GM18505 (cell line): ENCODE results near the gene MERTK.
"Not testable (repeated sequence)": the region's sequence is repeated elsewhere in the genome, so short reads cannot be mapped to it uniquely, and the experiment has no call there.

Experiments
- ATAC-seq: cut with Tn5 transposase; IDR thresholded peaks from one replicate; pipeline ENCODE4 v1.9.1; 2021; ENCODE audit not compliant: unreplicated experiment
- POLR2A ChIP-seq: IDR thresholded peaks from 4 replicates; pipeline ENCODE4 v1.6.1; 2011; ENCODE audit warnings: borderline replicate concordance; ENCODE audit not compliant: insufficient read depth, insufficient read length; ENCODE audit errors: extremely low read depth

Gene MERTK

GRCh38 chr2:111903930-111904439 lies 5.6 kb downstream of the MERTK start:
- no peak for ATAC-seq
- no peak for TF ChIP-seq POLR2A

- no peak for TF ChIP-seq POLR2A
- no peak for ATAC-seq
Measured at GRCh38 chr2:111904726-111905474, 6.5 kb downstream of the MERTK start.

GRCh38 chr2:111905475-111905869 lies 7.1 kb downstream of the MERTK start:
- not testable (repeated sequence) for ATAC-seq

- no peak for ATAC-seq
- TF ChIP-seq POLR2A = no peak
Measured at GRCh38 chr2:111905990-111906735, 7.8 kb downstream of the MERTK start.

GRCh38 chr2:111908578-111908977 lies 10.2 kb downstream of the MERTK start:
- no peak for TF ChIP-seq POLR2A
- no peak for ATAC-seq

GRCh38 chr2:111909079-111909478 lies 10.7 kb downstream of the MERTK start:
- TF ChIP-seq POLR2A = no peak
- ATAC-seq = no peak

GRCh38 chr2:111909997-111910396 lies 11.6 kb downstream of the MERTK start:
- not testable (repeated sequence) for ATAC-seq

- no peak for TF ChIP-seq POLR2A
- ATAC-seq = no peak
Measured at GRCh38 chr2:111910609-111911277, 12.3 kb downstream of the MERTK start.

- ATAC-seq = not testable (repeated sequence)
Measured at GRCh38 chr2:111911295-111911977, 13.0 kb downstream of the MERTK start.

GRCh38 chr2:111912547-111912946 lies 14.1 kb downstream of the MERTK start:
- no peak for ATAC-seq
- TF ChIP-seq POLR2A = no peak

- no peak for TF ChIP-seq POLR2A
Measured at GRCh38 chr2:111917106-111917505, 18.7 kb downstream of the MERTK start.

GRCh38 chr2:111918383-111918806 lies 20.0 kb downstream of the MERTK start:
- no peak for ATAC-seq
- no peak for TF ChIP-seq POLR2A

More at GRCh38 chr2:111917106-111917505, 18.7 kb downstream of the MERTK start:
- no peak for ATAC-seq

GRCh38 chr2:111919365-111919764 lies 21.0 kb downstream of the MERTK start:
- no peak for ATAC-seq

More at GRCh38 chr2:111919365-111919764, 21.0 kb downstream of the MERTK start:
- no peak for TF ChIP-seq POLR2A
